IPS DF 6.9 (cell line): Measurements from ENCODE around the gene SRBD1.

Experiments
- DNase-seq: peaks from one replicate; pipeline ENCODE4 v3.0.0-alpha.2; 2013; ENCODE audit warnings: low read depth, low spot score
- H3K27ac ChIP-seq: one replicate; pipeline ENCODE4 v1.5.1; 2013; ENCODE audit warnings: low read length, control low read depth
- H3K27me3 ChIP-seq: 2 replicates; pipeline ENCODE4 v1.6.1; 2013; ENCODE audit warnings: mild to moderate bottlenecking, low read length; ENCODE audit not compliant: control insufficient read depth, insufficient read depth
- H3K36me3 ChIP-seq: 2 replicates; pipeline ENCODE4 v1.6.1; 2013; ENCODE audit warnings: low read length; ENCODE audit not compliant: control insufficient read depth, insufficient read depth
- H3K4me1 ChIP-seq: 2 replicates; pipeline ENCODE4 v1.6.1; 2013; ENCODE audit warnings: low read length; ENCODE audit not compliant: control insufficient read depth, insufficient read depth
- H3K4me3 ChIP-seq: 2 replicates; pipeline ENCODE4 v1.5.1; 2013; ENCODE audit warnings: mild to moderate bottlenecking, low read length
- H3K9me3 ChIP-seq: 2 replicates; pipeline ENCODE4 v1.6.1; 2013; ENCODE audit warnings: low read length, inconsistent platforms; ENCODE audit not compliant: control insufficient read depth, insufficient read depth
- WGBS: extraction: QIAGEN DNeasy Blood & Tissue Kit; methylation state at CpG from one replicate; pipeline ENCODE4 v1.1.7; 2013; ENCODE audit warnings: mixed read lengths, missing lambda C conversion rate; ENCODE audit not compliant: insufficient read length, insufficient coverage; 5-methylcytosine and 5-hydroxymethylcytosine counted together

The SRBD1 gene

DNA sequence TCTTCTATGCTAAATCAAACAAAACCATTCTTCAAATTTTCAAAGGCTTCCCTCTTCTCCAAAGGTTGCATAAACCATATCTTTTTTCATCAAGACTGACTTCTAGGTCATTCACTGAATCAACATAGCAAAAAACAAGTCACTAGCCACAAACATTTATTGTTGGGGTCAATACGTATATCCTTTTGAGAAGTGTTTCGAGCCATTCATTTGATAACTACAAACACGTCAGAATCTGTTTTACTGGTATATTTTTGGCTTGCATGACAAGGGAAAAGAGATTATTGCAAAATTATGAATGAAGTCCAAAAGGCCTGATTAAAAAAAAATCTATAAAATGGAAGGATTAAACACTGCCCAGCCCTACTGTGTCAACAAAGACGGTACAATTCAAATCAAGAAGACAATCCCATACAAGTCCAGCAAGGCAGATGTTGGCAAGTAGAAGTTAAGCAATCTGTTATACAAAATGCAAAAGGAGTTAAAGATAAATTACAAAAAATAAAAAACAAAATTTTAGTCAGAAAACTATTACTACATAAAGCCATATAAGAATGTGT is 222.4 kb downstream of the SRBD1 start:
- no peaks in the 10 kb centered on the region; the same call in 1 of the 2 replicates for H3K36me3 ChIP-seq
- WGBS, result no CpG with 5 or more reads among the region's 4 CpGs
- DNase-seq, result no peak
- H3K27ac ChIP-seq, result no peak overlapping the region
- no peak overlapping the region for H3K4me3 ChIP-seq
- H3K27me3 ChIP-seq, result no peaks in the 10 kb centered on the region
- H3K4me1 ChIP-seq, result no peaks in the 10 kb centered on the region; the same call in 1 of the 2 replicates
- H3K9me3 ChIP-seq, result no peaks in the 10 kb centered on the region

DNA sequence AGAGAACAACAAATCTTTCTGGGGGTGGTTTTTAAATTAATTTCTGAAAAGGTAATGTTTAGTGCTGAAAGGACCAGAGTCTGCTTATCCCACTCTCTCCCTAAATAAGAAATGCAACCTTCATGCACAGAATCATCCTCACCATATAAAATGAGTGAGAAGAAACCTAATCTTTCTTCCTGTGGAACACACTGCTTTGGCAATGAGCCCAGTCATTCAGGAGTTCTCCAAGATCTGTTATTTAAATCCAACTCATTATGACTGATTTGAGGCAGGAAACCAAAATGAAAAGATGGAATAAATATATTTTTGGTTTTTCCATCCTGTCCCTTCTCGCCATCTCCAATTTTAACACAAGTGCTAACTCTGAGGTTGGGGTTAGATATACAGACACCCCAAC is 228.3 kb downstream of the SRBD1 start:
- Histone ChIP-seq H3K36me3 (no peaks in the 10 kb centered on the region), H3K9me3 (no peaks in the 10 kb centered on the region), H3K4me1 (no peaks in the 10 kb centered on the region), H3K4me3 (no peak overlapping the region), H3K27ac (no peak overlapping the region), H3K27me3 (no peaks in the 10 kb centered on the region)
- WGBS, result no CpG with 5 or more reads among the region's 1 CpG
- DNase-seq, result no peak

DNA sequence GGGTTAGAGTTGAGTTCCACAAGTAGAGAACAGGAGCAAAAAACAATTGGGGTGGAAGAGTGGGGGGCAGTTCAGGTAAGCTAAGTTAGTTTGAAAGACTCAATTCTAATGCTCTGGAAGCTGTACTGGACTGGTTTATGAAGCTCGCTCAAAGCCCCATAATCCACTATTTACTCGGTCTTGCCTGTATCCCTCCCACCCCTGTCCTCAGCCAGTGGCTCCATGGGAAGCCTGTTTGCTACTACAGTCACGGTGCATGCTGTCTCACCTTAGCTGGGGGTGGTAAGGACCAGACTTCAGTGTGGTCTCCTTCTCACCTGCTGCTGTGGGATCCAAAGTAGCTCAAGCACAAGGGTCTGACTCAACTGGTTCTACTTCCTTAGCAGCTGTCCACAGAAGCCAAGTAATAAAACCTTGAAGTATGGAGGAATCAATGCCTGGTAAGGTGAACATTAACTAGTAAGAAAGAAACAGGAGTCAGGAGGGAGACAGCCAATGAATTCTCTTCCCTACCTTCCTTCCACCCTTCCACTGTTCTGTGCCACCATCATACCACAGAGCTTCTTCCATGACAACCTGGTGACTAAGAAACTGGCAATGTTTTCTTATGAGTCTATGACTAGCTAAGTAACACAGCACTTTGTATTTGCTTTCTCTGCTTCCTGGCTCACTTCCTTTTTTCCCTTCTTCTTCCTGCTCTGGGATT is 230.8 kb downstream of the SRBD1 start:
- Histone ChIP-seq H3K27me3 (no peaks in the 10 kb centered on the region), H3K4me3 (no peak overlapping the region), H3K27ac (no peak overlapping the region), H3K4me1 (no peaks in the 10 kb centered on the region), H3K36me3 (no peaks in the 10 kb centered on the region), H3K9me3 (no peaks in the 10 kb centered on the region)
- no CpG with 5 or more reads among the region's 3 CpGs for WGBS
- DNase-seq, result no peak

DNA sequence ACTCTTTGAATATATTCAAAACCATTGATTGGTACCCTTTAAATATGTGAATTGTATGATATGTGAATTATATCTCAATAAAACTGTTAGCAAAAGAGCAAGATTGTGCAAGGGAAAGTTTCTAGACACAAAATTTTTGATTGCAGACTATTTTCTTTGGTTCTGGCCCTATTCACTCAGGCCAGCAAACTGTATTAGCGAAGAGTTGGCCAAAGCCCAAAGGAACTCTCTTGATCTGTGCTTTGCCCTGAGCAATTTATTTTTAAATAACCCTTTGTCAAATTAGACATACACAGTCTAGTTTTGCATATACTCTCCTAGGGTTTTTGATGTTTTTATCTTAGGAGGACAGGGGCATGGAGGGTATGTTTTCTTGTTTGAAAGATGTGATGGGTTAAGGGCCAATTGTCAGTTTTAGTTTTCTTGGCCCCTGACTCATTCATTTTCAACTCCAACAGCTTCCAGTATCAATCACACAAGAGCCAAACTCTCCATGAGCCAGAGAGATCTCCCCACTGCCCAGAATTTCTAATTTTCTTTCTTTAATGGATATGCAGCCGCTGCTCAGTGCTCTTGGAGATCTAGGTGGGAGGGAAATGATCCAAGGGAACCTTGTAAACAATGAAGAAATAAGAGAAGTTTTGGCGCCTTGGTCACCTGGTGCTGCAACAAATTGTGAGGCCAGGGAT is 231.5 kb downstream of the SRBD1 start:
- Histone ChIP-seq H3K27ac (no peak overlapping the region), H3K36me3 (no peaks in the 10 kb centered on the region), H3K9me3 (no peaks in the 10 kb centered on the region), H3K4me3 (no peak overlapping the region), H3K4me1 (no peaks in the 10 kb centered on the region), H3K27me3 (no peaks in the 10 kb centered on the region)
- no CpG with 5 or more reads among the region's 3 CpGs for WGBS
- no peak for DNase-seq

DNA sequence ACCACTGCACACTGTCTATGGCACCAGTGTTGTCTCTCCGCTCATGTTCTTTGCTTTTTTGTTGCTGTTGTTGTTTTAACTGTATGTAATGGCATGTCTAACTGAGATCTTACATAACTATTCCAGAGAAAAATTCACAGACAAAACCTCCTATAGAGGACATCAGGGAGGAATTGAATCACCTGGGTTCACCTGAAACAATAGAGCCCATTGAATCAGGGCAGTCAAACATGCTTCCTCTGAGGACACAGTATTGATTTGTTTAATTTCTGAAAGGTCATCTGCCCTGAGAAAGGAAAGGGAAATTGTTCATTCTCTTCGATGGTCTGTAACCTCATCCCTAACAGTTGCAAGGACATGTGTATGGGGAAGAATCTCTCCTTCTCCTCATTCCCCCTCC is 237.5 kb downstream of the SRBD1 start:
- Histone ChIP-seq H3K4me3 (no peak overlapping the region), H3K36me3 (no peaks in the 10 kb centered on the region), H3K27me3 (no peaks in the 10 kb centered on the region), H3K27ac (no peak overlapping the region), H3K9me3 (no peaks in the 10 kb centered on the region), H3K4me1 (no peaks in the 10 kb centered on the region)
- no CpG with 5 or more reads among the region's 2 CpGs for WGBS
- no peak for DNase-seq

DNA sequence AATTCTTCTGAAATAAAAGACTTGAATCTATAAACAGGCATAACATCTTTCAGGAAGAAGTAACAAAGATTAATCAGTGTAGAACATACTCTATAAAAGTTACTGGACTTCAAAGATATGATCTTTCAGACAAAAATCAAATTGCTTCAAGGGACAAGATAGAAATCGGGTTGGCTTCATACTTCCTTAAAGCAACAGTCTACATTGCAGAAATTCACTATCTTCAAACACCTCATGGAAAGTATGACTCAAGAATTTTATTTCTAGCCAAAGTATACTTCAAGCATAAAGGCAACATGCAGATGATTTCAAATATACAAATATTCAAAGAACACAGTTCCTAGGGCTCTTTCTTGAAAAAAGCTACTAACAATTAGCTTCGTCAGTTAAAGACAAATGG is 240.7 kb downstream of the SRBD1 start:
- WGBS, result no CpG with 5 or more reads among the region's 2 CpGs
- no peak overlapping the region for H3K27ac ChIP-seq
- DNase-seq, result no peak
- H3K4me1 ChIP-seq, result no peaks in the 10 kb centered on the region
- no peaks in the 10 kb centered on the region for H3K27me3 ChIP-seq
- no peaks in the 10 kb centered on the region for H3K9me3 ChIP-seq
- no peak overlapping the region for H3K4me3 ChIP-seq
- no peaks in the 10 kb centered on the region for H3K36me3 ChIP-seq

DNA sequence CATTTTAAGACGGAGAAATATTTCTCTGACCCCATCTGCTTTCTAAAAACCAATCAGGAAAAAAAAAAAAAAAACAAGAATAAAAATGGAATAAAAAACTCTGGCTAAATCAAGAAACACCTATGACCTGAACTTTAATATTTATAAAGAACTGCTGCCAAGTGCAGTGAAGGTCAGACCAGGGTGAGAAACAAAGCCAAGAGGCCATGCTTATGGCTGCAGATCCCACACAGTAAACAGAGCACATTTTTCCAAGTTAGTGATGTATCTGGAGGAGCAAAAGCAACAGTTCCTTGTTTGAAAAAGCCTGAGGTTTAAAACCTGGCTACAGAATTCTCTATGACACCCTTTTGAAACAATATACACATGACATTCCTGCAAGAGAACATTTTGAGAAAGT is 242.3 kb downstream of the SRBD1 start:
- Histone ChIP-seq H3K36me3 (no peaks in the 10 kb centered on the region), H3K27me3 (no peaks in the 10 kb centered on the region), H3K4me3 (no peak overlapping the region), H3K9me3 (no peaks in the 10 kb centered on the region), H3K4me1 (no peaks in the 10 kb centered on the region), H3K27ac (no peak overlapping the region)
- no CpG with 5 or more reads among the region's 1 CpG for WGBS
- no peak for DNase-seq

DNA sequence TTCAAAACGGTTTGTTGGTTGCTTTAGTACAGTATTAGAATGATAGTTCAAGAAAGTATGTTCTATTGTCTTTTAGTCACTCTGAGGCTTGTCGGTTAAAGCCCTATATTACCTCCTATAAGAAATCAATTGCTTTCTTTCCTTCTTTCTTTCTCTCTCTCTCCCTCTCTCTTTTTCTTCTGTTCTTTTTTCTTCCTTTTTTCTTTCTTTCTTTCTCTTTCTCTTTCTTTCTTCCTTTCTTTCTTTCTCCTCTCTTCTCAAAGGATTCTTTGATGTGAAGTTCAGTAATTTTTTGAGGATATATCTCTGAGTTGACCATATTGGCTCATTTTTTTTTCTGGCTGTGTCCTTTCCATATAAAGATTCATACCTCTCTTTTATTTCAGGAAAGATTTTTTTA is 249.4 kb downstream of the SRBD1 start:
- no CpG with 5 or more reads among the region's 2 CpGs for WGBS
- Histone ChIP-seq H3K4me1 (no peaks in the 10 kb centered on the region), H3K27me3 (no peaks in the 10 kb centered on the region), H3K9me3 (no peaks in the 10 kb centered on the region), H3K36me3 (no peaks in the 10 kb centered on the region), H3K4me3 (no peak overlapping the region), H3K27ac (no peak overlapping the region)
- DNase-seq, result no peak

DNA sequence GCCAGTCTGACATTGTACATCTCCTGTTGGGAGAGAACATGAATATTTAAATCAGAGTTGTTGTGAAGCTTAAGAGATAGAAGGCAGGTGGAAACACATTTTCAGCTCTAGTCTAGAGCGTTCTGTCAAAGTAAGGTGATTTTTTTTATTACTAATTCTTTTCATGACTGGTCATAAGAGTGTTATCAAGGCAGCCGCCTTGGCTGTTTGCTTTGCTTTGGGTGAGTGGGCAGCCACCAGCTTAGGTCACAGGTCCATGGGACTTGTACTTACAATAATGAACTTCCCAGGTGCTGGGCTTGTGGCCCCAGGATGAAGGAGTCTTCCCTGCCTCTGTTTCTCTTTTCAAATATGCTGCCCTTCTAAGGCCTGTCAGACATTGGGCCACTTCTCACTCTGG is 256.3 kb downstream of the SRBD1 start:
- no peak overlapping the region for H3K27ac ChIP-seq
- no peak overlapping the region for H3K4me3 ChIP-seq
- H3K4me1 ChIP-seq, result no peaks in the 10 kb centered on the region
- no peaks in the 10 kb centered on the region for H3K27me3 ChIP-seq
- no peak for DNase-seq
- WGBS, result no CpG with 5 or more reads among the region's 2 CpGs
- no peaks in the 10 kb centered on the region for H3K9me3 ChIP-seq
- no peaks in the 10 kb centered on the region for H3K36me3 ChIP-seq

DNA sequence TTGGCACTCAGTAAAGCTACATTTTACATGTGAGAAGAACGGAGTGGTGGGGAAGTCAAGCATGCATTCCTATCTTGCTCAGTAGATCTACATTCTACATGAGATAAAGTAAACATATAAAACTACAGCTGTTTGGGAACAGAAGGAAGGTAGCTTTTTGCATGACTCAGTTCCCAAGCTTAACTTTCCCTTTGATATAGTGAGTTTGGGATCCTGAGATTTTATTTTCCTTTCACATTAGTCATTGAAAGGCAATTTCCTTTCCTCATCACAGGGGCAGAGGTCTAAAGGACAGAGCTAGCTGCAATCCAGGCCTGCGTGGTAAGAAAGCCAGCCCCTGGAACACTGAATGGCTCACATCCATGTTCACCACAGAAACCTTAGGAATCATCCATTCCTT is 257.2 kb downstream of the SRBD1 start:
- Histone ChIP-seq H3K4me3 (no peak overlapping the region), H3K27me3 (no peaks in the 10 kb centered on the region), H3K9me3 (no peaks in the 10 kb centered on the region), H3K36me3 (no peaks in the 10 kb centered on the region), H3K27ac (no peak overlapping the region), H3K4me1 (no peaks in the 10 kb centered on the region)
- no CpG with 5 or more reads among the region's 2 CpGs for WGBS
- DNase-seq, result no peak
